Measurements from ENCODE around the gene EAF1.

DNA sequence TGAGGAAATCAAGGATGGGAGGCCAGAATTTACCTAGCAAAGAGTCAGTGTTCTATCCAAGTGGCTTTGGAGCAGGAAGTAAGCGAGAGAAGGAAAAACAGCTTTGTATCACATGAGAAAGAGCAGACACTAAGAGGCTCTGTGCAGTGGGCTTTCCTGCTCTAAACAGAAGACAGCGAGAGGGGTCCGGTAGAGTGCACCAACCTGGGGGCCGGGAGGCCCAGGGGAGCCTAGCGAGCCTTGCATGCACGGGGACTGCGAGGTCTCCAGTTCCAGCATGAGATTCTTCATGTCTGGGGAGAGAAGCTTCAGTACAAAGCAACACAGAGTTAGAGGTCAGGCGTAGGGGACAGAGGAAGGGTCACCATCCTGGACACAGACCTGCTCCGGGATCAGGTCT lies 60.6 kb downstream of the EAF1 start:
- TF ChIP-seq, protein P1, sequence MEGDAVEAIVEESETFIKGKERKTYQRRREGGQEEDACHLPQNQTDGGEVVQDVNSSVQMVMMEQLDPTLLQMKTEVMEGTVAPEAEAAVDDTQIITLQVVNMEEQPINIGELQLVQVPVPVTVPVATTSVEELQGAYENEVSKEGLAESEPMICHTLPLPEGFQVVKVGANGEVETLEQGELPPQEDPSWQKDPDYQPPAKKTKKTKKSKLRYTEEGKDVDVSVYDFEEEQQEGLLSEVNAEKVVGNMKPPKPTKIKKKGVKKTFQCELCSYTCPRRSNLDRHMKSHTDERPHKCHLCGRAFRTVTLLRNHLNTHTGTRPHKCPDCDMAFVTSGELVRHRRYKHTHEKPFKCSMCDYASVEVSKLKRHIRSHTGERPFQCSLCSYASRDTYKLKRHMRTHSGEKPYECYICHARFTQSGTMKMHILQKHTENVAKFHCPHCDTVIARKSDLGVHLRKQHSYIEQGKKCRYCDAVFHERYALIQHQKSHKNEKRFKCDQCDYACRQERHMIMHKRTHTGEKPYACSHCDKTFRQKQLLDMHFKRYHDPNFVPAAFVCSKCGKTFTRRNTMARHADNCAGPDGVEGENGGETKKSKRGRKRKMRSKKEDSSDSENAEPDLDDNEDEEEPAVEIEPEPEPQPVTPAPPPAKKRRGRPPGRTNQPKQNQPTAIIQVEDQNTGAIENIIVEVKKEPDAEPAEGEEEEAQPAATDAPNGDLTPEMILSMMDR (conservative IDR thresholded peaks at IDR 0.05), result no peak
- no peak for TF ChIP-seq ZFX (IDR thresholded peaks at IDR 0.05)

All from C4-2B (cell line).